HAP-1 (cell line): ENCODE results near the gene RAN.
"Not testable (repeated sequence)": the region's sequence is repeated elsewhere in the genome, so short reads cannot be mapped to it uniquely, and the experiment has no call there.

Experiments used
- DNase-seq, 2 experiments: peaks; one replicate each; pipeline ENCODE4 v3.0.0-alpha.2; 2016 to 2020; ENCODE audit warnings: low spot score in 2 of 2
- H3K27me3 ChIP-seq: fragments of 250-450 bp; sonication (Bioruptor Pico); 2 replicates; pipeline ENCODE4 v1.5.1; 2020; ENCODE audit warnings: low read depth, mild to moderate bottlenecking, moderate library complexity
- H3K36me3 ChIP-seq: fragments of 250-450 bp; sonication (Bioruptor Pico); replicated peaks from 2 replicates; pipeline ENCODE4 v1.5.1; 2020; ENCODE audit warnings: mild to moderate bottlenecking
- H3K4me1 ChIP-seq: fragments of 250-450 bp; sonication (Bioruptor Pico); 2 replicates; pipeline ENCODE4 v1.5.1; 2020; ENCODE audit warnings: mild to moderate bottlenecking
- H3K4me3 ChIP-seq: fragments of 250-450 bp; sonication (Bioruptor Pico); 2 replicates; pipeline ENCODE4 v1.5.1; 2020; ENCODE audit warnings: mild to moderate bottlenecking, moderate library complexity
- H3K9me3 ChIP-seq: fragments of 250-450 bp; sonication (Bioruptor Pico); 2 replicates; pipeline ENCODE4 v1.5.1; 2020; ENCODE audit warnings: mild to moderate bottlenecking, moderate library complexity
- in situ Hi-C: fragments of 300-500 bp; cut with MboI; formaldehyde crosslinking; loops from 3 replicates; pipeline ENCODE4 v1.14.3; 2020; ENCODE audit warnings: low sequenced_read_pairs, inconsistent platforms, mixed read lengths

Gene RAN

DNA sequence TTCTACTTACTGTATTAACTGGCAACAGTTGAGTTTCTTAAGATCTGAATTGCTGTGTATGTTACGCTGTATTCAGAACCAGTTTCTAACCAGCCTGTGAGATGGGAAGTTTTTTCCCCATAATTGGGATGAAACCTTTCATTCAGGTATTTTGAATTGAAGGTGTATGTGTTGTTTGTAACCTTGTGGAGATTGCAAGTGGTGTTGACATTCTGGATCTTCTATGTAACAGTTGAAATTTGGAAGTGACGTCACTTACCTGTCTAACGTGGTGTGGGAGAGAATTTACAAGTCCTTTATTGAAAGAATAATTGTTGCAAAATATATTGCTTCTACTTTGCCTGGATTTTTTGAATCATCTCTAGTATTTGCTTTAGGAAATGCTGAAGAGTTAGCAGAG, 5.5 kb downstream of the RAN start:
- H3K36me3 ChIP-seq = peaks cover 49% of the 10 kb centered on the region
- peaks cover 21% of the 10 kb centered on the region for H3K4me1 ChIP-seq
- in situ Hi-C loops = no loop called here
- no peak for DNase-seq
- H3K27me3 ChIP-seq = no peaks in the 10 kb centered on the region
- no peak overlapping the region for H3K4me3 ChIP-seq
- no peaks in the 10 kb centered on the region for H3K9me3 ChIP-seq

DNA sequence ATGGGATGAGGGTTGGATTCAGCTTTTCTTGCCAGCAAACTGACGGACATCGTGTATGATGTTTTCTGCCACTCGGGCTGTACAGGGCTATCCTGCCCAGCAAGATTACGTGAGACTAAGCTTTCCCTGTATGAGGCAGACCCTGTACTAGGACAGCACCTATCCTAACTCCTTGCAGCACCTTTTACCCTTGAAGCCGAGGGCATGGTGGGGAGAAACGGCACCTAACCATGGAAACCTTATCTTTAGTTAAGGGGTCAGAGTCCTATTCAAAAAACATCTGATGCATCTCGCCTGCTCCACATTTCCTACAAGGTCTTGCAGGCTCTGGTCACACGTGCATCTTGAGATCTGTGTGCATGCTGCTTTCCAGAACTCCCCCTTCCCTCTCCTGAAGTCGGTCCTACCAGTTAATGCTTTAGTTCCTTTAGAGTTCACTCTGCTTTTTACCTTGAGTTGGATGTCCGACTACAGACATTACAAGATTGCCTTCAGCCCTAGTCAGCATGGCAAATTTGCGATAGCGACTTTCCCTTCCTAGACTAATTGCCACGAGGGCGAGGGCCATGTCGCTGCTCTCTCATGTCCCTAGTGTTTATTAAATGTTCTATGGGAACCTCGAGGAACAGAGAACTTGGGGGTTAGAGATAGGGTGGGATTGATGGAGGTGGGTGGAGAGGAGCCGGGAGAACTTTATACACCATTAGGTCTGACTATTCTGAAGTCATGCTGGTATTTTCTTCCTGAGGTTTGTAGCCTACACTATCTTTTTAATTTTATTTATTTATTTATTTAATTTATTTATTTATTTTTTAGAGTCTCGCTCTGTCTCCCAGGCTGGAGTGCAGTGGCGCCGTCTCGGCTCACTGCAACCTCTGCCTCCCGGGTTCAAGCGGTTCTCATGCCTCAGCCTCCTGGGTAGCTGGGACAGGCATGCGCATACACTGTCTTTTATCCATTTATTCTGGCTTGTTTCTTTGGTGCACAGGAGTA, 6.6 kb downstream of the RAN start:
- in situ Hi-C loops = no loop called here
- DNase-seq = no peak
- Histone ChIP-seq H3K4me3 (no peak overlapping the region), H3K9me3 (no peaks in the 10 kb centered on the region), H3K27me3 (no peaks in the 10 kb centered on the region), H3K36me3 (peaks cover 38% of the 10 kb centered on the region), H3K4me1 (peaks cover 16% of the 10 kb centered on the region)

DNA sequence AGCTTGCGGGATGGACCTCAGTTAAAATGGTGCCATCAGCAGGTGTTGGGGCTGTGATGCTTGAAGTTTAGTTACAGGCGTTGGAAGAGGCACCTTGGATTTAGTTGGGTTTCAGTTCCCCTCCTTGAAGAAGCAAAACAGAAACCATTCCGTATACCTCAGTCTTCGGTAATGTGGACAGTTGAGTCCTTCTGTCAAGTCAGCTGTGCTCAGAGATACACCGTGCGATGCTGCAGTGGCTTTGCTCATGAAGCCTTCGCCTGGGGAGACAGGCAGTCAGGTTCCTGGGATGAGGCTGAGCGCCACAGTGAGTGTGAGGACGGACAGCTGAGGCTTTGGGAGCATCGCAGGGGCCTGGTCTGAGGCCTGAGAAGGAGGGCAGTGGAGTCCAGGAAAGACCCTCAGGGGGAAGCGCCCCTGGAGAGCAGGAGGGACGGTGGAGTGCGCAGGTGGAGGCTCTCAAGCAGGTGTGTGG, 7.4 kb downstream of the RAN start:
- DNase-seq = no peak

DNA sequence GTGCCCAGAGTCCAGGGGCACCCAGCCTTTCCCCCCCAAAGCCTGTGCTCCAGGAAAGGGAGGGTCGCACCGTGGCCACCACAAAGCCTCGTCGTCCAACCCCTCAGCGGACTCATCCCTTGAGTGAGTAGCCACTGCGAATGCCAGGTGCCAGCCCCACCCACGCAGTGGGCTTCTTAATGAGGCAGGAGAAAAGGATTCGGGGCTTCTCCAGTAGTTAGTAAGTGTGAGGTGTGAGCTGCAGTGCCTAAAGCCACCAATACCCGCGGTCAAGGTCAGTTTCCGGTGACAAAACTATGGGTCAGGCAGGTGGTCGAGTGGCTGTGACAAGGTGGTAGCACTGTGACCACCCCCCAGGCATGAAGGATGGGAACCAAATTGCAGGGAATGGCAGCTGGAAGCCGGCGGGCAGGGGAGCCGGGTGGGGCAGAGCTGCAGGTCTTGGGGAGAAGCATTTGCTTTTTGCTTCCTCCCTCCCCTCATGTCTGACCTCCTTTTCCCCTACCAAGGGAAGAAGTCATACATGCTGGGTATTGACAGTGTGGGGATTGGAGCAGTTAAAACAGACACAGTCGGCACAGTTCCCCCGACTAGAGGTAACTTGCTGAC, 8.0 kb downstream of the RAN start:
- peaks cover 3% of the 10 kb centered on the region; the same call in 1 of the 2 replicates for H3K4me1 ChIP-seq
- H3K36me3 ChIP-seq = peaks cover 24% of the 10 kb centered on the region
- no peaks in the 10 kb centered on the region for H3K27me3 ChIP-seq
- no peak for DNase-seq
- no peaks in the 10 kb centered on the region for H3K9me3 ChIP-seq
- in situ Hi-C loops = no loop called here
- no peak overlapping the region for H3K4me3 ChIP-seq

More for the DNA sequence above, 7.4 kb downstream of the RAN start:
- Histone ChIP-seq H3K27me3 (no peaks in the 10 kb centered on the region), H3K36me3 (peaks cover 31% of the 10 kb centered on the region), H3K9me3 (no peaks in the 10 kb centered on the region), H3K4me1 (peaks cover 8% of the 10 kb centered on the region), H3K4me3 (no peak overlapping the region)
- in situ Hi-C loops = no loop called here

DNA sequence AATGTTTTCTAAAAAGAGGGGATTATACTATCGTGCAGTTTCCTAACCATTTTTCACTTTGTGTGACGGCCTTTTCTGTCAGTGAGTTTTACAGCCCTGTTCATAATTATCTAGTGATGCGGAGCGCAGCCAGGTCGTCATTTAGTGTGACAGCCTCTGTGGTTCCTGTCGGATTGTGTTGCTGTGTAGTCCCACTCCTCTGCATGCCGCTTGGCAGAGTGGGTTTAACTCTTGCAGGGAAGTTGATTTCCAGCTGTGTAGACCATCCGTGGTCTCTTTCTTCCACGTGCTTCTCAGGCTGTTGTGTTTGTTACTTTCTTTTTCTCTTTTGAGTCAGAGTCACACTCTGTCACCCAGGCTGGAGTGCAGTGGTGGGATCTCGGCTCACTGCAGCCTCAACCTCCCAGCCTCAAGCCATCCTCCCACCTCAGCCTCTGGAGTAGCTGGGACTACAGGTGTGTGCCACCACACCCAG, 8.6 kb downstream of the RAN start:
- H3K4me3 ChIP-seq = no peak overlapping the region
- H3K36me3 ChIP-seq = peaks cover 19% of the 10 kb centered on the region
- no peaks in the 10 kb centered on the region for H3K9me3 ChIP-seq
- H3K27me3 ChIP-seq = no peaks in the 10 kb centered on the region
- in situ Hi-C loops = no loop called here
- no peak for DNase-seq
- H3K4me1 ChIP-seq = peaks cover 3% of the 10 kb centered on the region; the same call in 1 of the 2 replicates

DNA sequence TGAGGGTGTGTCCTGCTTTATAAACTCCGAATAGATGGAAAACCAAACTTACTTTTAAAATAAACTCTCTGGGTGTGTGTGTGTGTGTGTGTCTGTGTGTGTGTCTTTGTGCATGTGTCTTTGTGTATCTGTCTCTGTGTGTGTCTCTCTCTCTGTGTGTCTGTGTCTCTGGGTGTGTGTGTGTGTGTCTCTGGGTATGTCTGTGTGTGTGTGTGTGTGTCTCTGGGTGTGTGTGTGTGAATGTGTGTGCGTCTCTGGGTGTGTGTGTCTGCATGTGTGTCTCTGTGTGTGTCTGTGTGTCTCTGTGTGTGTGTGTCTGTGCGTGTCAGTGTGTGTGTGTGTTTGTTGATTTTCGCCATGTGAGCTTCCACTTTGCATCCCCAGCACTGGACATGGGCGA, 9.2 kb downstream of the RAN start:
- no peak for DNase-seq
- Histone ChIP-seq H3K4me3 (no peak overlapping the region), H3K36me3 (peaks cover 13% of the 10 kb centered on the region), H3K27me3 (no peaks in the 10 kb centered on the region), H3K9me3 (no peaks in the 10 kb centered on the region), H3K4me1 (peaks cover 3% of the 10 kb centered on the region; the same call in 1 of the 2 replicates)
- in situ Hi-C loops = no loop called here

DNA sequence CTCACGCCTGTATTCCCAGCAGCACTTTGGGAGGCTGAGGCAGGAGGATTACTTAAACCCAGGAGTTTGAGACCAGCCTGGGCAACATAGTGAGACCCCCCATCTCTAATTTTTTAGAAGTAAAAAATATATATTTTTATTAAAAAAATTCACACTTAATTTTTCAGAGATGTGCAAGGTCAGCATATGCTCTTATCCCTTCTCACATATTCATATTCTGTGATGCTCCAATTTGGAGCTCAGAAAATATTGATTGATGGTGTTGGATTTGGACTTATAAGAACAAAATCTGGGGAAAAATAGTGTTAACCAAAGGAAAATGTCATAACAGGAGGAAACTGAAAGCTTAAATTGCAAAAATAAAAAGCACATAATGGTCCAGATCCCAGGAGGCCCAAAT, 9.7 kb downstream of the RAN start:
- in situ Hi-C loops = no loop called here
- no peak overlapping the region for H3K4me3 ChIP-seq
- no peak for DNase-seq

DNA sequence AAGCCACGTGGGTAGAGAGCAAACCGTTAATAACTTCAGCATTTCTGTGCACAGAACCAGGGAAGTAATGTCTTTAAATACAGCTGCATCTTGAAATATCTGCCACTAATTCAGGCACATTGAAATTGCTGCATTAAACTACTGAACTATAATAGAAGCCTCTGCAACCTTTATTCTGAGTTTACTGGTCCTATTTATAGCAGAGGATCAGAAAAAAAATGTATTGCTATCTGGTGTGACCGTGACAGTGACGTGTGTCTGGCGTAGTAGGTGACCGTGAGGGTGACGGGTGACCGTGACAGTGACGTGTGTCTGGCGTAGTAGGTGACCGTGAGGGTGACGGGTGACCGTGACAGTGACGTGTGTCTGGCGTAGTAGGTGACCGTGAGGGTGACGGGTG, 15.3 kb downstream of the RAN start:
- in situ Hi-C loops, H3K9me3 ChIP-seq, DNase-seq, H3K36me3 ChIP-seq, H3K4me3 ChIP-seq, H3K4me1 ChIP-seq, H3K27me3 ChIP-seq: not testable (repeated sequence)

More for the DNA sequence above, 9.7 kb downstream of the RAN start:
- Histone ChIP-seq H3K4me1 (peaks cover 3% of the 10 kb centered on the region; the same call in 1 of the 2 replicates), H3K9me3 (no peaks in the 10 kb centered on the region), H3K36me3 (peaks cover 8% of the 10 kb centered on the region), H3K27me3 (no peaks in the 10 kb centered on the region)

DNA sequence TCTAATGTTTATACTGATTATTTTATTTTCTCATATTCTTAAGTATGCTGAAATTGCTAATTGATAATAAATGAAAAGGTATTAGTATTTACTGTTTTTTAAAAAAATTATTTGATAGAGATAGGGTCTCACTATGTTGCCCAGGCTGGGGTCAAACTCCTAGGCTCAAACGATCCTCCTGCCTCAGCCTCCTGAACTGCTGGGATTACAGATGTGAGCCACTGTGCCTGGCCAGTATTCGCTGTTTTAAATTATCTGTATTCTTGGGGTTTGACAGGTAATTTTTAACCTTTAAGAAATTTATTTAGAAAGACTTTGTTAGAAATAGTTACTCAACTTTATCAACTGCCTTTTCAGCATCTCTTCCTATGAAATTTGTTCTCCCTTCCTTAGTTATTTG, 32.2 kb downstream of the RAN start:
- Histone ChIP-seq H3K9me3 (no peaks in the 10 kb centered on the region), H3K4me1 (no peaks in the 10 kb centered on the region), H3K4me3 (no peak overlapping the region), H3K27me3 (0 out of 2 replicates have a peak, but pooled peaks cover 2% of the 10 kb centered on the region), H3K36me3 (no peaks in the 10 kb centered on the region)
- no peak for DNase-seq
- in situ Hi-C loops = no loop called here

DNA sequence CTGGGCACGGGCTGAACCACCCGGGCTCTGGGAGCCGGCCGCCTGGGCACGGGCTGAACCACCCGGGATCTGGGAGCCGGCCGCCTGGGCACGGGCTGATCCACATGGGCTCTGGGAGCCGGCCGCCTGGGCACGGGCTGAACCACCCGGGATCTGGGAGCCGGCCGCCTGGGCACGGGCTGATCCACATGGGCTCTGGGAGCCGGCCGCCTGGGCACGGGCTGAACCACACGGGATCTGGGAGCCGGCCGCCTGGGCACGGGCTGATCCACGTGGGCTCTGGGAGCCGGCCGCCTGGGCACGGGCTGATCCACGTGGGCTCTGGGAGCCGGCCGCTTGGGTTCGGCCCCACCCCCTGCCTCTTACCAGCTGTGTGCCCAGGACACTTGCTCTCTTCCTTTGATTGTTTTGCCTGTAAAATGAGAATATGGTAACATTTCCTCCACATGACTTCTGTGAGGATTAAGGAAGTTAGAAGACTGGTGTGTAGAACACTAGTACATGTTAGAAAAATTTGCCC, 33.1 kb downstream of the RAN start:
- in situ Hi-C loops, H3K27me3 ChIP-seq, H3K4me1 ChIP-seq, H3K9me3 ChIP-seq, DNase-seq, H3K36me3 ChIP-seq, H3K4me3 ChIP-seq: not testable (repeated sequence)

DNA sequence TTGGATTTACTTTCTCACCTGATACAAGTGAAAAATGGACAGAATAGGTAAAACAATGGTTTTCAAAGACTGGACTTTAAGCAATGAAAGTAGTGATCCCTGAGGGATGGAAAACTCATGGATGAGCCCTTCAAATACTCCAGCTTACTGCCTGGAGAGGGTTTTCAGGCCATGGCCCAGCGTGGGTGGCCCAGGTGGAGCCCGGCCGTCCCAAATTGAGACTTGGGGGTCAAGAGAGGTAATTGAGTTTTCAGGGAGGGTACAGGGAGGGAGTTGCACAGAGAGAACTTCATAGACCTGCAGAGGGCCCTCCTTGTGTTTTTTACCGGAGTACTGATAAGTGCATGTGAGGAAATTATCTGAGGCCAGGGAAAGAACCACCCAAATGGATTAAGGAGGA, 37.2 kb downstream of the RAN start:
- H3K36me3 ChIP-seq = no peaks in the 10 kb centered on the region
- H3K27me3 ChIP-seq = no peaks in the 10 kb centered on the region; the same call in 1 of the 2 replicates
- H3K4me3 ChIP-seq = no peak overlapping the region
- in situ Hi-C loops = no loop called here
- DNase-seq = no peak
- H3K4me1 ChIP-seq = no peaks in the 10 kb centered on the region
- H3K9me3 ChIP-seq = no peaks in the 10 kb centered on the region

DNA sequence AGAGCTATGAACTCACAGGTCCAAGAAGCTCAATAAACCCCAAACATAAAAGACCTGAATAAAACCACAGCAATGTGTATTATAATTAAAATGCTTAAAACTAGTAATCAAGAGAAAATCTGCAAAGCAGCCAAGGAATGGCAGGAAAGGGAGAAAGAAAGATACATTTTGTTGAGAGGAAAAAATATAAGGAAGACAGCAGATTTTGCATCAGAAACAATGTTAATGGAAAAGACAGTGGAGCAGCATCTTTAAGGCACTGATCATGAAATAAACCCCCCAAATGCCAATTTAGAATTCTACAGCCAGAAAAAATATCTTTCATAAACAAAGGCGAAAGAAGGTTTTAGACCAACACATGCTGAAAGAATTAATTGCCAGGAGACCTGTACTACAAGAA, 39.3 kb downstream of the RAN start:
- no peak overlapping the region for H3K4me3 ChIP-seq
- in situ Hi-C loops = no loop called here
- DNase-seq = no peak

DNA sequence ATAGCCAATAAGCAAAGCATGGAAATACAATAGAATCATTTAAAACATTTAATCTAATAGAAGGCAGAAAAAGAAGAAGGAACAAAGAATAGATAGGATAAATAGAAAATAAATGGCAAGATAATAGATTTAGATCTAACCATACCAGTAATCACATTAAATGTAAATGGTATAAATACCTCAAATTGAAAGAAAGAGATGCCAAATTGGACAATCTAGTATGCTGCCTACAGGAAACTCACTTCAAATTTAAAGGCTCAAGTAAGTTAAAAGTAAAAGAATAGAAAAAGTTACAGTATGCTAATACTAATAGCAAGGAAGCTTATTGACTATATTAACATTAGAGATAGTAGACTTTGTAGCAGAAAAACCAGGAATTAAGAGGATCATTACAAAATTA, 40.1 kb downstream of the RAN start:
- Histone ChIP-seq H3K9me3 (no peaks in the 10 kb centered on the region), H3K36me3 (no peaks in the 10 kb centered on the region), H3K27me3 (peaks cover 16% of the 10 kb centered on the region), H3K4me3 (no peak overlapping the region), H3K4me1 (no peaks in the 10 kb centered on the region)
- DNase-seq = no peak
- in situ Hi-C loops = no loop called here

More for the DNA sequence above, 39.3 kb downstream of the RAN start:
- Histone ChIP-seq H3K27me3 (peaks cover 11% of the 10 kb centered on the region), H3K4me1 (no peaks in the 10 kb centered on the region), H3K36me3 (no peaks in the 10 kb centered on the region), H3K9me3 (no peaks in the 10 kb centered on the region)
